Measurements from ENCODE around the gene POT1. TPM values are rescaled to one million over a fixed set of nuclear protein-coding genes. Genes with fewer than 3 reads are reported as not detected.

POT1 gene
- total and polyA plus RNA-seq, 2 experiments from 2014 or later: 12.0 to 40.4 TPM

GRCh38 chr7:124954790-124955189 is 25.2 kb upstream of the POT1 start:
- ATAC-seq: no peak

More at GRCh38 chr7:124954790-124955189, 25.2 kb upstream of the POT1 start:
- Mint-ChIP-seq H3K4me1 (peaks cover 4% of the 10 kb centered on the region; the same call in 1 of the 3 replicates), H3K27me3 (ENCODE audit: insufficient read depth, low read depth, poor library complexity) (no peaks in the 10 kb centered on the region), H3K36me3 (ENCODE audit: low read depth) (peaks cover 25% of the 10 kb centered on the region), H3K4me3 (no peak overlapping the region), H3K27ac (no peak overlapping the region), H3K9me3 (peaks cover 28% of the 10 kb centered on the region)
- no peaks in the 10 kb centered on the region for H3K79me2 ChIP-seq (replicated peaks; ENCODE audit: insufficient read depth)
- no peak overlapping the region for H2AFZ ChIP-seq
- DNase-seq (ENCODE audit: low spot score): no peak
- H4K20me1 ChIP-seq (replicated peaks; ENCODE audit: insufficient read depth): no peaks in the 10 kb centered on the region
- 0 out of 2 replicates have a peak overlapping the region, but pooled peaks have one; percentile 39 for H3K27ac ChIP-seq (ENCODE audit: low read depth)
- H3F3A ChIP-seq (replicated peaks; ENCODE audit: low read depth): no peaks in the 10 kb centered on the region
- H3K9me2 ChIP-seq (ENCODE audit: insufficient read depth): peaks cover 1% of the 10 kb centered on the region; the same call in 1 of the 2 replicates
- no peak overlapping the region for H3K4me3 ChIP-seq
- H3K4me1 ChIP-seq (ENCODE audit: insufficient read depth): no peaks in the 10 kb centered on the region
- TF ChIP-seq JUNB (IDR thresholded peaks at IDR 0.05; ENCODE audit: unreplicated experiment) (no peak), ZNF114 (CRISPR knock-in tag; IDR thresholded peaks at IDR 0.05) (no peak), POLR2AphosphoS5 (IDR thresholded peaks at IDR 0.05; ENCODE audit: low read depth) (no peak), ZNF331 (CRISPR knock-in tag; IDR thresholded peaks at IDR 0.05; ENCODE audit: low read depth) (no peak), STAT1 (IDR thresholded peaks at IDR 0.05; ENCODE audit: unreplicated experiment) (no peak), ETS1 (IDR thresholded peaks at IDR 0.05) (no peak), EZH2phosphoT487 (IDR thresholded peaks at IDR 0.05; ENCODE audit: unreplicated experiment) (no peak), CREB1 (CRISPR knock-in tag; IDR thresholded peaks at IDR 0.05; ENCODE audit: low read depth) (no peak), CTCF (conservative IDR thresholded peaks at IDR 0.05; ENCODE audit: low read depth in 2 of 2) (no peak), NANOG (IDR thresholded peaks at IDR 0.05; ENCODE audit: borderline replicate concordance) (no peak), REST (IDR thresholded peaks at IDR 0.05; ENCODE audit: unreplicated experiment) (no peak), EZH2 (IDR thresholded peaks at IDR 0.05; ENCODE audit: low read depth, unreplicated experiment) (no peak), ZNF462 (CRISPR knock-in tag; IDR thresholded peaks at IDR 0.05) (no peak)
- H3K4me2 ChIP-seq: no peak overlapping the region
- H3K27me3 ChIP-seq (ENCODE audit: insufficient read depth): no peaks in the 10 kb centered on the region
- peaks cover 15% of the 10 kb centered on the region; the same call in 1 of the 2 replicates for H3K36me3 ChIP-seq (ENCODE audit: insufficient read depth)

All from GM23338 (cell line).